GM21529 (cell line): ENCODE data around the gene CAV3.

Experiments
- ATAC-seq: cut with Tn5 transposase; IDR thresholded peaks from one replicate; pipeline ENCODE4 v1.9.1; 2021; ENCODE audit not compliant: unreplicated experiment

The CAV3 gene

GRCh38 chr3:8793242-8793641, 59.6 kb downstream of the CAV3 start:
- ATAC-seq: no peak

- no peak for ATAC-seq
These were observed 60.6 kb downstream of the CAV3 start for GRCh38 chr3:8794247-8794646.
